ENCODE data around the gene CXCR4. TPM values are rescaled to one million over a fixed set of nuclear protein-coding genes. Genes with fewer than 3 reads are reported as not detected.

CXCR4 gene
- total and polyA plus RNA-seq, 2 of the 4 experiments (the other 2 are of a cell fraction), result not detected

DNA sequence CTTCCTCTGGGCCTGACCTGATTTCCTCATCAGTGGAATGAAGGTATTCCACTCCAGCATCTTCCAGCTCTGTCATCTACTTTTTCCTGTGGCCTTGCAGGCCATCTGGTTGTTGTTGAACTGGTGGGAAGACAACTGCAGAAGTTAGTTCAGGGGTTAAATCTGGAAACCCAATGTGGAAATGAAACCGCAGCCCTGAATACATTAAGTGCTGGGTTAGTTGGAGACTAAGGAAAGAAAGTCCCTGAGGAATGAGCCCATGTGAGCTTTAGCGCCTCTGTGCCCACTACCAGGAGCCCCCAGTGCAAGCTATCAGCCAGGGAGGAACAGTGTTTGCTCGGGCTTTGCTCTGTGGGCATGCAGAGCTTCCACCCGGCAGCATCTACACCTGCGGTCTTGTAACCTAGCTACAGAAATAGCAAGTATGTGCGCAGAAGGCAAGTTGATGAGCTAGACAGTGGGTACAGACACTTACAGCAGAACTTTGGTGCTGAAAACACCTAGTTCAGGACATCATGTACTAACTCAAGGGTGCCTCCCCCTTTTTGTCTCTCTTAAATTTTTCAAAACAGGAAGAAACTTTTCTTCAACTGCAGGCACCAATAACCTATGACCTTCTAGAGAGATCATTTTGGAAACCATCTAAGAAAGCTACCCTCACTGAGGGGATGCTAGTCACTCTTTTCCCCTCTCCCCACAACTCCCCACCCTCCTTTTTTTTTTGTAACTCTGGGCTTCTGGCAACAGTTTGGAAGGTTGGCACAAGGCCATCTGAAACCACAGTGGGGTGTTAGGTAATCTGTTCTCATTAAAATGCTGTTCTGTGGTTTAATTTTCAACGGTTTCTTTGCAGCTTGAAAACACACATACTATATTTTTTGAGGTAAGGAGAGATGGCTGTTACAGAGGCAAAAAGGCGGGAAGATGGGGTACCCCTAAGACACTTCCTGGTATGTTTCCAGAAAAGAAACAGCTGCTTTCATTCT lies 18.3 kb upstream of the CXCR4 start:
- WGBS, 2 experiments (ENCODE audit: extremely low coverage in 2 of 2, insufficient read length in 1 of 2), result 33% methylated on average over 2 of the region's 8 CpGs; no CpG with 5 or more reads in 1 of the 2 experiments
- dilution Hi-C loops (cut with HindIII; ENCODE audit: low sequenced_read_pairs, unreplicated experiment), result no loop called here
- no peaks in the 10 kb centered on the region for H3K27me3 ChIP-seq (ENCODE audit: control insufficient read depth, insufficient read depth, low read length)
- ATAC-seq (ENCODE audit: low read depth) (no peak), DNase-seq (no peak)
- CTCF ChIA-PET, result interaction anchor here (0.6 kb wide), 1 partner anchor 15 kb away, joined by 3 read pairs; no protein-coding TSS in a partner anchor
- in situ Hi-C loops (cut with MboI; ENCODE audit: low sequenced_read_pairs), result no loop called here
- H3K4me2 ChIP-seq (ENCODE audit: low read depth, low read length), result no peak overlapping the region
- H4K5ac ChIP-seq (ENCODE audit: low read depth, low read length), result no peak overlapping the region
- H4K20me1 ChIP-seq (ENCODE audit: insufficient read depth, low read length), result no peaks in the 10 kb centered on the region
- no peaks in the 10 kb centered on the region for H3K36me3 ChIP-seq (ENCODE audit: control insufficient read depth, insufficient read depth, low read length)
- H3K27ac ChIP-seq (ENCODE audit: insufficient read depth, low read length), result no peak overlapping the region
- POLR2A ChIA-PET (ENCODE audit: unreplicated experiment), result no interaction called here
- no peak overlapping the region for H2AK5ac ChIP-seq (ENCODE audit: low read depth, low read length)
- H2BK5ac ChIP-seq (ENCODE audit: low read depth, low read length, poor library complexity, severe bottlenecking), result no peak overlapping the region
- H3K9me1 ChIP-seq (ENCODE audit: insufficient read depth, low read length), result no peaks in the 10 kb centered on the region
- H3K4me3 ChIP-seq (ENCODE audit: insufficient read depth, low read depth, low read length), result no peak overlapping the region
- no peak overlapping the region for H3K4ac ChIP-seq (ENCODE audit: low read depth, low read length)
- H3K4me1 ChIP-seq (ENCODE audit: control insufficient read depth, insufficient read depth, low read length), result no peaks in the 10 kb centered on the region
- H3K23ac ChIP-seq (ENCODE audit: low read depth, low read length), result no peak overlapping the region
- H3K18ac ChIP-seq (ENCODE audit: low read depth, low read length), result no peak overlapping the region
- no peak overlapping the region for H3K14ac ChIP-seq (replicated peaks; ENCODE audit: low read depth, low read length)
- no peak overlapping the region for H2AK9ac ChIP-seq (replicated peaks; ENCODE audit: low read depth, low read length, poor library complexity)
- no peak overlapping the region for H3K9ac ChIP-seq (ENCODE audit: low read depth, low read length)
- H4K8ac ChIP-seq (ENCODE audit: low read depth in 2 of 2, low read length in 2 of 2), result no peak overlapping the region
- H3K56ac ChIP-seq (ENCODE audit: extremely low read depth, insufficient read depth, low read length), result no peak overlapping the region
- no peak overlapping the region for H4K91ac ChIP-seq (ENCODE audit: insufficient read depth, low read depth, low read length)
- H2BK120ac ChIP-seq (ENCODE audit: low read depth, low read length), result no peak overlapping the region
- TF ChIP-seq SMC3 (IDR thresholded peaks at IDR 0.05; ENCODE audit: low read depth, low read length) (no peak), CEBPB (IDR thresholded peaks at IDR 0.05; ENCODE audit: low read depth, low read length) (no peak), MAZ (IDR thresholded peaks at IDR 0.05; ENCODE audit: borderline replicate concordance, low read depth, low read length) (no peak), FOS (IDR thresholded peaks at IDR 0.05; ENCODE audit: low read depth, low read length) (no peak), CHD1 (IDR thresholded peaks at IDR 0.05; ENCODE audit: low read depth, low read length) (no peak), MAFK (IDR thresholded peaks at IDR 0.05; ENCODE audit: low read depth, low read length) (no peak), POLR2A (IDR thresholded peaks at IDR 0.05; ENCODE audit: low read depth, low read length) (no peak), RFX5 (IDR thresholded peaks at IDR 0.05; ENCODE audit: low read depth, low read length) (no peak)
- TF ChIP-seq, protein P1, sequence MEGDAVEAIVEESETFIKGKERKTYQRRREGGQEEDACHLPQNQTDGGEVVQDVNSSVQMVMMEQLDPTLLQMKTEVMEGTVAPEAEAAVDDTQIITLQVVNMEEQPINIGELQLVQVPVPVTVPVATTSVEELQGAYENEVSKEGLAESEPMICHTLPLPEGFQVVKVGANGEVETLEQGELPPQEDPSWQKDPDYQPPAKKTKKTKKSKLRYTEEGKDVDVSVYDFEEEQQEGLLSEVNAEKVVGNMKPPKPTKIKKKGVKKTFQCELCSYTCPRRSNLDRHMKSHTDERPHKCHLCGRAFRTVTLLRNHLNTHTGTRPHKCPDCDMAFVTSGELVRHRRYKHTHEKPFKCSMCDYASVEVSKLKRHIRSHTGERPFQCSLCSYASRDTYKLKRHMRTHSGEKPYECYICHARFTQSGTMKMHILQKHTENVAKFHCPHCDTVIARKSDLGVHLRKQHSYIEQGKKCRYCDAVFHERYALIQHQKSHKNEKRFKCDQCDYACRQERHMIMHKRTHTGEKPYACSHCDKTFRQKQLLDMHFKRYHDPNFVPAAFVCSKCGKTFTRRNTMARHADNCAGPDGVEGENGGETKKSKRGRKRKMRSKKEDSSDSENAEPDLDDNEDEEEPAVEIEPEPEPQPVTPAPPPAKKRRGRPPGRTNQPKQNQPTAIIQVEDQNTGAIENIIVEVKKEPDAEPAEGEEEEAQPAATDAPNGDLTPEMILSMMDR (conservative IDR thresholded peaks at IDR 0.05; ENCODE audit: low read depth, low read length), result no peak
- TF ChIP-seq, protein P2, sequence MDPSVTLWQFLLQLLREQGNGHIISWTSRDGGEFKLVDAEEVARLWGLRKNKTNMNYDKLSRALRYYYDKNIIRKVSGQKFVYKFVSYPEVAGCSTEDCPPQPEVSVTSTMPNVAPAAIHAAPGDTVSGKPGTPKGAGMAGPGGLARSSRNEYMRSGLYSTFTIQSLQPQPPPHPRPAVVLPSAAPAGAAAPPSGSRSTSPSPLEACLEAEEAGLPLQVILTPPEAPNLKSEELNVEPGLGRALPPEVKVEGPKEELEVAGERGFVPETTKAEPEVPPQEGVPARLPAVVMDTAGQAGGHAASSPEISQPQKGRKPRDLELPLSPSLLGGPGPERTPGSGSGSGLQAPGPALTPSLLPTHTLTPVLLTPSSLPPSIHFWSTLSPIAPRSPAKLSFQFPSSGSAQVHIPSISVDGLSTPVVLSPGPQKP (IDR thresholded peaks at IDR 0.05; ENCODE audit: borderline replicate concordance, low read depth, low read length), result no peak
- TF ChIP-seq, protein P3, sequence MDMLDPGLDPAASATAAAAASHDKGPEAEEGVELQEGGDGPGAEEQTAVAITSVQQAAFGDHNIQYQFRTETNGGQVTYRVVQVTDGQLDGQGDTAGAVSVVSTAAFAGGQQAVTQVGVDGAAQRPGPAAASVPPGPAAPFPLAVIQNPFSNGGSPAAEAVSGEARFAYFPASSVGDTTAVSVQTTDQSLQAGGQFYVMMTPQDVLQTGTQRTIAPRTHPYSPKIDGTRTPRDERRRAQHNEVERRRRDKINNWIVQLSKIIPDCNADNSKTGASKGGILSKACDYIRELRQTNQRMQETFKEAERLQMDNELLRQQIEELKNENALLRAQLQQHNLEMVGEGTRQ (IDR thresholded peaks at IDR 0.05; ENCODE audit: low read depth, low read length), result no peak
- H2BK15ac ChIP-seq (ENCODE audit: low read depth, low read length), result no peak overlapping the region
- H3K79me1 ChIP-seq (ENCODE audit: low read depth in 1 of 2, low read length in 2 of 2), result no peaks in the 10 kb centered on the region
- H2AFZ ChIP-seq (replicated peaks; ENCODE audit: low read length, poor library complexity), result no peak overlapping the region
- no peaks in the 10 kb centered on the region for H3K9me3 ChIP-seq (ENCODE audit: control insufficient read depth, insufficient read depth, low read length)
- BruUV-seq (replicated peaks), result no TSS peak
- intact Hi-C loops (cut with micrococcal nuclease), result no loop called here
- no peak overlapping the region for H2BK20ac ChIP-seq (ENCODE audit: low read depth, low read length)
